ENCODE data around the gene TDRD3.

The TDRD3 gene

GRCh38 chr13:60617991-60618733 is 221.1 kb downstream of the TDRD3 start:
- DNase-seq (ENCODE audit: low read depth), result peak; percentile 14
- peak; percentile 73 for TF ChIP-seq CTCF (IDR thresholded peaks at IDR 0.05; ENCODE audit: control insufficient read depth, insufficient read depth, low read depth, low read length, missing control alignments)

GRCh38 chr13:60619461-60619860 is 222.4 kb downstream of the TDRD3 start:
- DNase-seq (ENCODE audit: low read depth), result no peak
- H3K4me3 ChIP-seq (ENCODE audit: control insufficient read depth, low read depth, low read length), result no peak overlapping the region
- no peak for TF ChIP-seq CTCF (IDR thresholded peaks at IDR 0.05; ENCODE audit: control insufficient read depth, insufficient read depth, low read depth, low read length, missing control alignments)

More at GRCh38 chr13:60617991-60618733, 221.1 kb downstream of the TDRD3 start:
- H3K4me3 ChIP-seq (ENCODE audit: control insufficient read depth, low read depth, low read length), result no peak overlapping the region

GRCh38 chr13:60620611-60621395 is 223.8 kb downstream of the TDRD3 start:
- H3K4me3 ChIP-seq (ENCODE audit: control insufficient read depth, low read depth, low read length), result no peak overlapping the region
- no peak for DNase-seq (ENCODE audit: low read depth)
- TF ChIP-seq CTCF (IDR thresholded peaks at IDR 0.05; ENCODE audit: control insufficient read depth, insufficient read depth, low read depth, low read length, missing control alignments), result no peak

- no peak for DNase-seq (ENCODE audit: low read depth)
- no peak for TF ChIP-seq CTCF (IDR thresholded peaks at IDR 0.05; ENCODE audit: control insufficient read depth, insufficient read depth, low read depth, low read length, missing control alignments)
- H3K4me3 ChIP-seq (ENCODE audit: control insufficient read depth, low read depth, low read length), result no peak overlapping the region
These were observed 226.1 kb downstream of the TDRD3 start for GRCh38 chr13:60623151-60623550.

Data from AG09309 (cell line).